Endothelial cell of umbilical vein (primary cell): ENCODE measurements around the gene LONP1. TPM values are rescaled to one million over a fixed set of nuclear protein-coding genes. Genes with fewer than 3 reads are reported as not detected.

ENCODE experiments used
- BruUV-seq: library from RNA; stranded (reverse); fragments of 400-500 nt; replicated peaks from 2 replicates; lab custom pipeline; 2021; lab: Mats Ljungman, UMichigan
- CTCF ChIA-PET: fragments of 300-600, 350-600 bp; sonication (Branson Sonifier 250); formaldehyde crosslinking; loops from one replicate; lab custom pipeline; 2021; ENCODE audit warnings: antibody characterized with exemption, inconsistent platforms; lab: Charles Lee
- POLR2A ChIA-PET: fragments of 300-600, 350-600 bp; sonication (Branson Sonifier 250); formaldehyde crosslinking; loops from one replicate; lab custom pipeline; 2021; ENCODE audit warnings: antibody characterized with exemption, inconsistent platforms; lab: Charles Lee
- DNase-seq: peaks from one replicate; pipeline ENCODE4 v3.0.0-alpha.2; 2011; ENCODE audit warnings: low read depth, low spot score
- FAIRE-seq: peaks from 2 replicates; lab custom pipeline; 2011; peaks lifted over from hg19 to GRCh38; lab: Jason Lieb, UNC
- H2AFZ ChIP-seq: 2 replicates; pipeline ENCODE4 v1.6.0; 2012; ENCODE audit warnings: low read depth, low read length, control low read depth, inconsistent platforms
- H3K27ac ChIP-seq: 2 replicates; pipeline ENCODE4 v1.5.1; 2011; ENCODE audit warnings: low read depth, mild to moderate bottlenecking, control low read depth, low read length, moderate library complexity; ENCODE audit not compliant: insufficient read depth
- H3K27me3 ChIP-seq, 2 experiments: 2 replicates each; pipeline versions ENCODE4 v1.6.0 to v1.6.1; 2011; ENCODE audit warnings: low read length in 2 of 2, mixed read lengths in 1 of 2; ENCODE audit not compliant: control insufficient read depth in 2 of 2, insufficient read depth in 2 of 2
- H3K36me3 ChIP-seq, 2 experiments: 2 replicates in 1 of 2; 3 replicates in 1 of 2; pipeline ENCODE4 v1.5.1; 2011; ENCODE audit warnings: low read length in 2 of 2, mild to moderate bottlenecking in 1 of 2, moderate library complexity in 1 of 2; ENCODE audit not compliant: control insufficient read depth in 2 of 2, insufficient read depth in 2 of 2; ENCODE audit errors: extremely low read depth in 1 of 2
- H3K4me1 ChIP-seq: 3 replicates; pipeline ENCODE4 v1.5.1; 2011; ENCODE audit warnings: mild to moderate bottlenecking, low read length; ENCODE audit not compliant: control insufficient read depth, insufficient read depth; ENCODE audit errors: extremely low read depth
- H3K4me2 ChIP-seq: 2 replicates; pipeline ENCODE4 v1.6.1; 2011; ENCODE audit warnings: low read length, control low read depth, mixed read lengths; ENCODE audit not compliant: insufficient read depth
- H3K4me3 ChIP-seq, 3 experiments: fragments of 200-600 bp in 1 of 3; sonication (generic), shearing (Covaris generic) in 1 of 3; replicated peaks in 1 of 3; 2 replicates each; pipeline ENCODE4 v1.5.1; 2011 to 2016; ENCODE audit warnings: control low read depth in 3 of 3, low read length in 3 of 3, mild to moderate bottlenecking in 2 of 3, inconsistent platforms in 1 of 3, low read depth in 1 of 3, moderate library complexity in 1 of 3; ENCODE audit not compliant: insufficient read depth in 1 of 3
- H3K79me2 ChIP-seq: 2 replicates; pipeline ENCODE4 v1.6.0; 2012; ENCODE audit warnings: low read length, inconsistent platforms; ENCODE audit not compliant: control insufficient read depth, insufficient read depth
- H3K9ac ChIP-seq: replicated peaks from 2 replicates; pipeline ENCODE3; 2011; ENCODE audit warnings: low read length, control low read depth; ENCODE audit not compliant: insufficient read depth; ENCODE audit errors: extremely low read depth
- H3K9me1 ChIP-seq: replicated peaks from 3 replicates; pipeline ENCODE4 v1.6.0; 2011; ENCODE audit warnings: mild to moderate bottlenecking, low read length; ENCODE audit not compliant: control insufficient read depth, insufficient read depth; ENCODE audit errors: extremely low read depth
- H3K9me3 ChIP-seq: replicated peaks from 2 replicates; pipeline ENCODE4 v1.5.1; 2012; ENCODE audit warnings: low read length, inconsistent platforms; ENCODE audit not compliant: control insufficient read depth, insufficient read depth
- H4K20me1 ChIP-seq: replicated peaks from 2 replicates; pipeline ENCODE3; 2011; ENCODE audit warnings: mild to moderate bottlenecking, low read length; ENCODE audit not compliant: control insufficient read depth, insufficient read depth; ENCODE audit errors: extremely low read depth
- CTCF ChIP-seq, 2 donors: IDR thresholded peaks; 1 replicate in 1 of 2; 2 replicates in 1 of 2; pipeline ENCODE4 v1.5.1; 2011; ENCODE audit warnings: low read length in 2 of 2, mild to moderate bottlenecking in 2 of 2, moderate library complexity in 2 of 2, control low read depth in 1 of 2, inconsistent platforms in 1 of 2, low read depth in 1 of 2; ENCODE audit not compliant: insufficient read depth in 1 of 2; ENCODE audit errors: extremely low read depth in 1 of 2
- EZH2 ChIP-seq: IDR thresholded peaks from 2 replicates; pipeline ENCODE4 v1.6.1; 2012; ENCODE audit warnings: borderline replicate concordance, low read depth, mild to moderate bottlenecking, moderate library complexity, low read length, inconsistent platforms; ENCODE audit not compliant: severe bottlenecking
- FOS ChIP-seq: IDR thresholded peaks from 2 replicates; pipeline ENCODE4 v1.6.1; 2011; ENCODE audit warnings: mild to moderate bottlenecking, low read length, moderate library complexity, borderline replicate concordance; ENCODE audit not compliant: insufficient read depth
- GATA2 ChIP-seq: IDR thresholded peaks from 2 replicates; pipeline ENCODE4 v1.7.0; 2011; ENCODE audit warnings: low read depth, mild to moderate bottlenecking, moderate library complexity, mixed read lengths, low read length; ENCODE audit not compliant: insufficient read length, insufficient read depth
- JUN ChIP-seq: IDR thresholded peaks from 2 replicates; pipeline ENCODE4 v1.6.1; 2011; ENCODE audit warnings: borderline replicate concordance, low read depth; ENCODE audit not compliant: insufficient read length, insufficient read depth
- MAX ChIP-seq: IDR thresholded peaks from 2 replicates; pipeline ENCODE4 v1.6.1; 2011; ENCODE audit not compliant: insufficient read depth, insufficient read length
- MYC ChIP-seq: IDR thresholded peaks from one replicate; pipeline ENCODE4 v1.6.1; 2011; ENCODE audit warnings: mild to moderate bottlenecking, low read depth, low read length
- POLR2A ChIP-seq: IDR thresholded peaks from 2 replicates; pipeline ENCODE4 v1.6.1; 2012; ENCODE audit warnings: low read depth, mild to moderate bottlenecking, control low read depth, low read length
- POLR2AphosphoS5 ChIP-seq: IDR thresholded peaks from 2 replicates; pipeline ENCODE4 v1.6.1; 2012; ENCODE audit warnings: low read depth, mild to moderate bottlenecking, control low read depth, low read length, moderate library complexity; ENCODE audit not compliant: insufficient read depth
- dilution Hi-C: fragments of 300-500 bp; cut with MboI; formaldehyde crosslinking; loops from one replicate; pipeline ENCODE4 v1.15.0; 2019; ENCODE audit warnings: low sequenced_read_pairs; ENCODE audit not compliant: extremely low pct_ligation_motif_present
- intact Hi-C: fragments of 100-400 bp; cut with micrococcal nuclease; formaldehyde crosslinking; loops from one replicate; pipeline ENCODE4 v1.10.0; 2022
- polyA plus RNA-seq, 4 experiments: library from polyadenylated mRNA; depleted of rRNA in 3 of 4; stranded (reverse) in 3 of 4; unstranded in 1 of 4; fragments of >200 nt; gene quantifications; 2 replicates each; pipeline versions ENCODE4 v1.2.1 to v1.2.3, GENCODE V29; 2011 to 2012; ENCODE audit warnings: missing spikeins in 1 of 4
- total RNA-seq: library from RNA; stranded (reverse); gene quantifications from 2 replicates; pipeline ENCODE4 v1.2.3, GENCODE V29; 2021

LONP1 gene
- total and polyA plus RNA-seq, 2 donors (not counting 3 experiments of a cell fraction or from before 2014, with no cell fraction given), result 70.0 to 95.7 TPM

DNA sequence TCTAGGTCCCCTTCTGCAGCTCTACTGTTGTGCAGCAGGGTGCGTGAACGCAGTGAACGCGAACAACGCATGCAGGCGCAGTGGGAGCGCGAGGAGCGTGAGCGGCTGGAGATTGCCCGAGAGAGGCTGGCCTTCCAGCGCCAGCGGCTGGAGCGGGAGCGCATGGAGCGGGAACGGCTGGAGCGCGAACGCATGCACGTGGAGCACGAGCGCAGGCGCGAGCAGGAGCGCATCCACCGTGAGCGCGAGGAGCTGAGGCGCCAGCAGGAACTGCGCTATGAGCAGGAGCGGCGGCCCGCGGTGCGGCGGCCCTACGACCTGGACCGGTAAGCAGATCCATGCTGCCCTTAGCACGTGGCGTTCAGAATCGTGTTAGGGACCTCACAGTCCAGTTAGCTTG is 58.5 kb downstream of the LONP1 start:
- no peak overlapping the region for H2AFZ ChIP-seq
- FAIRE-seq (no peak), DNase-seq (no peak)
- H3K79me2 ChIP-seq, result no peaks in the 10 kb centered on the region
- H3K36me3 ChIP-seq, result peaks cover 31 to 57% of the 10 kb centered on the region in 2 experiments
- H3K9ac ChIP-seq, result no peak overlapping the region
- no peak overlapping the region for H3K27ac ChIP-seq
- BruUV-seq, result no TSS peak
- CTCF ChIA-PET, result no interaction called here
- no peaks in the 10 kb centered on the region for H3K27me3 ChIP-seq
- H3K4me2 ChIP-seq, result no peak overlapping the region
- no peaks in the 10 kb centered on the region for H3K9me3 ChIP-seq
- dilution Hi-C loops (no loop called here), intact Hi-C loops (no loop called here)
- H4K20me1 ChIP-seq, result no peaks in the 10 kb centered on the region
- no peak for TF ChIP-seq MYC
- TF ChIP-seq JUN, result no peak
- TF ChIP-seq EZH2, result no peak
- no peak for TF ChIP-seq POLR2A
- no peak for TF ChIP-seq GATA2
- no peak for TF ChIP-seq CTCF (IDR thresholded peaks at IDR 0.05; ENCODE audit: extremely low read depth in 1 of 2, insufficient read depth in 1 of 2, low read depth in 1 of 2, low read length in 2 of 2)
- no peak for TF ChIP-seq FOS
- TF ChIP-seq POLR2AphosphoS5, result no peak
- no peak for TF ChIP-seq MAX
- H3K4me3 ChIP-seq, result no peak overlapping the region
- H3K4me1 ChIP-seq, result no peaks in the 10 kb centered on the region
- no peaks in the 10 kb centered on the region for H3K9me1 ChIP-seq
- POLR2A ChIA-PET, result no interaction called here
